OCI-LY3 (cell line): ENCODE data around the gene SFMBT1.

Experiments
- H2AFZ ChIP-seq: fragments of 200-600, 300-600 bp; shearing (Covaris generic); 2 replicates; pipeline ENCODE4 v1.6.0; 2014; ENCODE audit warnings: antibody characterized with exemption, low read depth, low read length
- H3K27ac ChIP-seq: fragments of 200-600, 300-600 bp; sonication (generic); 2 replicates; pipeline ENCODE4 v1.5.1; 2014; ENCODE audit warnings: mild to moderate bottlenecking, low read length, moderate library complexity, mixed read lengths
- H3K27me3 ChIP-seq: fragments of 200-600, 300-600 bp; sonication (generic); 2 replicates; pipeline ENCODE4 v1.6.1; 2014; ENCODE audit warnings: low read depth, low read length, mixed read lengths
- H3K36me3 ChIP-seq: fragments of 200-600, 300-600 bp; sonication (generic); replicated peaks from 2 replicates; pipeline ENCODE3; 2014; ENCODE audit warnings: low read depth, low read length, mixed read lengths
- H3K4me1 ChIP-seq: fragments of 300-600, 200-600 bp; sonication (generic); 2 replicates; pipeline ENCODE4 v1.6.1; 2014; ENCODE audit warnings: low read length, mixed read lengths
- H3K4me2 ChIP-seq: fragments of 200-600, 300-600 bp; sonication (generic); 2 replicates; pipeline ENCODE4 v1.6.1; 2014; ENCODE audit warnings: low read length, mixed read lengths
- H3K4me3 ChIP-seq: fragments of 300-600, 200-600 bp; sonication (generic); 2 replicates; pipeline ENCODE4 v1.5.1; 2014; ENCODE audit warnings: antibody characterized with exemption, mild to moderate bottlenecking, low read length, moderate library complexity
- H3K79me2 ChIP-seq: fragments of 300-600, 200-600 bp; shearing (Covaris generic); 2 replicates; pipeline ENCODE4 v1.6.1; 2014; ENCODE audit warnings: mild to moderate bottlenecking, low read length, mixed read lengths
- H3K9ac ChIP-seq: fragments of 300-600, 200-600 bp; shearing (Covaris generic); 2 replicates; pipeline ENCODE4 v1.6.0; 2014; ENCODE audit warnings: mild to moderate bottlenecking, low read length, moderate library complexity
- H3K9me3 ChIP-seq: fragments of 200-600, 300-600 bp; shearing (Covaris generic); 2 replicates; pipeline ENCODE4 v1.6.1; 2014; ENCODE audit warnings: low read length, mixed read lengths; ENCODE audit not compliant: insufficient read depth
- H4K20me1 ChIP-seq: fragments of 200-600, 300-600 bp; sonication (generic); 2 replicates; pipeline ENCODE4 v1.6.1; 2016; ENCODE audit warnings: low read length, mixed read lengths; ENCODE audit not compliant: insufficient read depth
- CTCF ChIP-seq: fragments of 200-600, 300-600 bp; sonication (generic); IDR thresholded peaks from 2 replicates; pipeline ENCODE4 v1.5.1; 2014; ENCODE audit warnings: antibody characterized with exemption, low read length, low read depth
- EZH2phosphoT487 ChIP-seq: fragments of 200-600 bp; shearing (Covaris generic); IDR thresholded peaks from 2 replicates; pipeline ENCODE4 v1.6.1; 2018; ENCODE audit warnings: antibody characterized with exemption, mixed run types, low read depth

SFMBT1 gene

GRCh38 chr3:52939600-52939999 is 106.3 kb downstream of the SFMBT1 start:
- Histone ChIP-seq H3K79me2 (no peaks in the 10 kb centered on the region), H3K4me1 (peaks cover 3% of the 10 kb centered on the region; the same call in 1 of the 2 replicates), H3K36me3 (no peaks in the 10 kb centered on the region), H2AFZ (no peak overlapping the region), H3K27ac (no peak overlapping the region), H4K20me1 (no peaks in the 10 kb centered on the region), H3K4me3 (no peak overlapping the region), H3K9me3 (no peaks in the 10 kb centered on the region), H3K9ac (no peak overlapping the region), H3K27me3 (no peaks in the 10 kb centered on the region), H3K4me2 (no peak overlapping the region)
- TF ChIP-seq EZH2phosphoT487 (no peak), CTCF (no peak)

- no peak overlapping the region for H3K4me3 ChIP-seq
- TF ChIP-seq CTCF (peak; percentile 91), EZH2phosphoT487 (no peak)
- peak overlapping the region; percentile 40 for H3K4me2 ChIP-seq
- no peak overlapping the region for H3K9ac ChIP-seq
- H2AFZ ChIP-seq: 0 out of 2 replicates have a peak overlapping the region, but pooled peaks have one; percentile 12
- H3K36me3 ChIP-seq: no peaks in the 10 kb centered on the region
- H3K4me1 ChIP-seq: peaks cover 18% of the 10 kb centered on the region
- no peaks in the 10 kb centered on the region for H3K9me3 ChIP-seq
- no peaks in the 10 kb centered on the region for H3K79me2 ChIP-seq
- no peaks in the 10 kb centered on the region for H3K27me3 ChIP-seq
- H4K20me1 ChIP-seq: no peaks in the 10 kb centered on the region
- no peak overlapping the region for H3K27ac ChIP-seq
These were observed 111.0 kb downstream of the SFMBT1 start for GRCh38 chr3:52934630-52935530.

- H3K27ac ChIP-seq: no peak overlapping the region
- no peaks in the 10 kb centered on the region for H3K9me3 ChIP-seq
- H3K9ac ChIP-seq: no peak overlapping the region
- H3K79me2 ChIP-seq: no peaks in the 10 kb centered on the region
- H3K4me3 ChIP-seq: no peak overlapping the region
- no peak overlapping the region for H3K4me2 ChIP-seq
- no peaks in the 10 kb centered on the region for H4K20me1 ChIP-seq
- peaks cover 18% of the 10 kb centered on the region for H3K4me1 ChIP-seq
- no peaks in the 10 kb centered on the region for H3K27me3 ChIP-seq
- TF ChIP-seq EZH2phosphoT487 (no peak), CTCF (peak; percentile 15; the same call in 1 of the 2 replicates)
- no peak overlapping the region for H2AFZ ChIP-seq
- H3K36me3 ChIP-seq: no peaks in the 10 kb centered on the region
These were observed 114.0 kb downstream of the SFMBT1 start for GRCh38 chr3:52931889-52932288.

GRCh38 chr3:52931328-52931727 is 114.5 kb downstream of the SFMBT1 start:
- no peak overlapping the region for H3K9ac ChIP-seq
- no peaks in the 10 kb centered on the region for H4K20me1 ChIP-seq
- no peaks in the 10 kb centered on the region for H3K9me3 ChIP-seq
- peak overlapping the region; percentile 27; the same call in 1 of the 2 replicates for H3K4me2 ChIP-seq
- no peaks in the 10 kb centered on the region for H3K79me2 ChIP-seq
- H3K4me1 ChIP-seq: peaks cover 18% of the 10 kb centered on the region
- no peak for TF ChIP-seq CTCF
- no peak for TF ChIP-seq EZH2phosphoT487
- H3K27me3 ChIP-seq: no peaks in the 10 kb centered on the region
- H2AFZ ChIP-seq: peak overlapping the region; percentile 17
- H3K27ac ChIP-seq: no peak overlapping the region
- H3K4me3 ChIP-seq: no peak overlapping the region
- no peaks in the 10 kb centered on the region for H3K36me3 ChIP-seq
